Fibroblast of the aortic adventitia (primary cell): ENCODE results near the gene PCMTD2. TPM values are rescaled to one million over a fixed set of nuclear protein-coding genes. Genes with fewer than 3 reads are reported as not detected.

Experiments
- DNase-seq: peaks from one replicate; pipeline ENCODE4 v3.0.0-alpha.2; 2010; ENCODE audit warnings: low read depth
- H3K4me3 ChIP-seq: 2 replicates; pipeline ENCODE4 v1.5.1; 2011; ENCODE audit warnings: low read depth, mild to moderate bottlenecking, control low read depth, low read length, moderate library complexity
- CTCF ChIP-seq: IDR thresholded peaks from 2 replicates; pipeline ENCODE4 v1.5.1; 2011; ENCODE audit warnings: mild to moderate bottlenecking, low read length, control low read depth, inconsistent platforms; ENCODE audit not compliant: insufficient read depth
- total RNA-seq: library from RNA; depleted of rRNA; stranded (reverse); fragments of >200 nt; gene quantifications from 2 replicates; pipeline ENCODE4 v1.2.3, GENCODE V29; 2012; ENCODE audit warnings: low replicate concordance

The PCMTD2 gene
- total RNA-seq, 1 donor = 33.8 TPM

GRCh38 chr20:64226686-64227580, 28.6 kb upstream of the PCMTD2 start:
- H3K4me3 ChIP-seq = no peak overlapping the region

DNA sequence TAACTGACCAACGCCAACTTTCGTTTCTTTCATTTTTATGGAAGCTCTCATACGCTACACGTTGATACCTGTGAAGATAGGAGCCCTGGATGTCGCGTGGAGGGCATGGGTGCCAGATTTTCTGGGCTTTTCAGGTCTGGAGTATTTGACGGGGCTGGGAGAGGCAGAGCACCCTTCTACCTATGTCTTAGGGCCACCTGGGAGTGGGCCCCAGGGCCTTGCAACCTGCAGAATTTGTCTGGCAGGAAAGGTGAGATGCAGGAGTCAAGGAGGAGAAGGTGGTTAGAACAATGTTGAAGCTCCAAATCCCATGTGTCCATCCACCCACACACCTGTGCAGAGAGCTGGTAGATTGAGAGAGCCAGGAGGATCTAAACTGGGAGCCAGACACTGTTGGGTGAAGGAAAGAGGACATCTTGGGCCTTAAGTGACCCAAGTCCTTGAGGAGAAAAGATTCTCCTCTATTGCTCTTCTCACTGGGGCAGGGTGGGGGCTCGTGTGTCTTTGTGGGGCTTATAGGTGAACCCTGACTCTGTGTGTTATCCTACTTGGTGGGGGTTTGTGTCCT, 27.4 kb upstream of the PCMTD2 start:
- no peak for DNase-seq
- no peak for TF ChIP-seq CTCF
- H3K4me3 ChIP-seq = no peak overlapping the region

More at GRCh38 chr20:64226686-64227580, 28.6 kb upstream of the PCMTD2 start:
- TF ChIP-seq CTCF = no peak
- DNase-seq = no peak

- no peak overlapping the region for H3K4me3 ChIP-seq
- no peak for DNase-seq
- TF ChIP-seq CTCF = no peak
These were observed 26.6 kb upstream of the PCMTD2 start for GRCh38 chr20:64228751-64229506.

DNA sequence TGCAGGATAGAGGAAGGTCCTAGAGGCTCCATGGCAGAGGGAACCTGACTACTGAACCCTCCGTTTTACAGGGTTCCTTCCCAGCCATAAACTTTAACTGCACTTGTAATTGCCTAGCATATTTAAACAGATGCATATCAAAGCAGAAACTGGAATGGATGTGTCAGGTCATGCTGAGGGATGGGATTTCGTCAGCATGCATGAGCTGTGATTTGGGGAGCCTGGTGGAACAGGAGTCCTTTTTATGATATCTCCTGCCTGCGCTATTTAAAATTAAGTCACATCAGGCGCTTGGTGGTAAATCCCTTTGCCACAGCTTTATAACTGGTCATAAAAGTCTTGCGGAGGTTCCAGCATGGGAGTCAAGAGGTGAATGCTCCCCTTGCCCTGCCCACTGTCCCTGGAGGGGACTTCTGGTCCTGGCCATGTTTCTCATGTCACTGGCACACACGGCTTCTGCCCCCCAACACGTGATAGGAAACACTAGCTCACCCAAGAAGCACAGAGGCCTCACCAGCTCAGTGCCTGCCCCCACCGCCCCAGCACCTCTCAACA, 26.0 kb upstream of the PCMTD2 start:
- no peak overlapping the region for H3K4me3 ChIP-seq
- no peak for DNase-seq
- TF ChIP-seq CTCF = no peak

- TF ChIP-seq CTCF = no peak
- no peak for DNase-seq
- no peak overlapping the region for H3K4me3 ChIP-seq
These were observed 24.9 kb upstream of the PCMTD2 start for GRCh38 chr20:64230461-64231145.
